HL-60 (cell line): ENCODE measurements around the gene PTPRB.

ENCODE experiments used
- DNase-seq, 2 experiments: peaks; one replicate each; pipeline ENCODE4 v3.0.0-alpha.2; 2010 to 2020; ENCODE audit warnings: low read depth in 1 of 2, low spot score in 1 of 2
- H3K27ac ChIP-seq: fragments of 250-450 bp; sonication (Bioruptor Pico); replicated peaks from 2 replicates; pipeline ENCODE4 v1.5.1; 2020; ENCODE audit warnings: mild to moderate bottlenecking, moderate library complexity
- H3K27me3 ChIP-seq: fragments of 250-450 bp; sonication (Bioruptor Pico); 2 replicates; pipeline ENCODE4 v1.5.1; 2021; ENCODE audit warnings: mild to moderate bottlenecking, moderate library complexity; ENCODE audit not compliant: insufficient read depth, poor library complexity, severe bottlenecking
- H3K4me3 ChIP-seq: replicated peaks from 2 replicates; pipeline ENCODE4 v1.5.1; 2011; ENCODE audit warnings: mild to moderate bottlenecking, control low read depth, low read length; ENCODE audit not compliant: insufficient read depth
- GABPA ChIP-seq: IDR thresholded peaks from 2 replicates; pipeline ENCODE4 v1.6.1; 2012; ENCODE audit warnings: low read depth
- POLR2AphosphoS5 ChIP-seq: IDR thresholded peaks from 2 replicates; pipeline ENCODE4 v1.6.1; 2012; ENCODE audit warnings: low read depth
- SPI1 ChIP-seq: IDR thresholded peaks from 2 replicates; pipeline ENCODE4 v1.6.1; 2012; ENCODE audit warnings: low read depth, mild to moderate bottlenecking, borderline replicate concordance
- TF ChIP-seq, protein P1 (sequence below): IDR thresholded peaks from one replicate; pipeline ENCODE4 v1.5.1; 2011; ENCODE audit warnings: low read length, control low read depth, inconsistent platforms; ENCODE audit not compliant: insufficient read depth
- TF ChIP-seq, protein P2 (sequence below): IDR thresholded peaks from 2 replicates; pipeline ENCODE4 v1.6.1; 2012; ENCODE audit warnings: low read depth; ENCODE audit not compliant: insufficient replicate concordance

Gene PTPRB

DNA sequence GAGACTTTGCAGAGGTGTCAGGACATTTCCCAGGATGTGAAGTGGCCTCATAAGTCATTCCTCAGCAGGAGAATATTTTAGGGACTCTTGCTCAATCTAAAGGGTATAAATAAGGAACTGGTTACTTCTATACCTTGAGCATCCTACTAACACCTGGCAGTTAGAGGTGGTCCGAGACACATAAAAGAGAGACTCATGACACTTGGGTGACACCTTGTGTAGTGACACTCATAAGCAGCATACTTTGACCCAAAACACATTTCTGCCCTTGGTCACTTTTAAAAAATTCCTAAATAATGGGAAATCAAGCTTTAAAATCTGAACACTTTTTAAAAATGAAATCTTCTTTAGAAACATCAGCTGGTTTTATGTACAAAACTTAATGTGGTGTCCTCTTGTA, 152.8 kb downstream of the PTPRB start:
- no peak for DNase-seq
- no peak for TF ChIP-seq SPI1
- TF ChIP-seq, protein P1, sequence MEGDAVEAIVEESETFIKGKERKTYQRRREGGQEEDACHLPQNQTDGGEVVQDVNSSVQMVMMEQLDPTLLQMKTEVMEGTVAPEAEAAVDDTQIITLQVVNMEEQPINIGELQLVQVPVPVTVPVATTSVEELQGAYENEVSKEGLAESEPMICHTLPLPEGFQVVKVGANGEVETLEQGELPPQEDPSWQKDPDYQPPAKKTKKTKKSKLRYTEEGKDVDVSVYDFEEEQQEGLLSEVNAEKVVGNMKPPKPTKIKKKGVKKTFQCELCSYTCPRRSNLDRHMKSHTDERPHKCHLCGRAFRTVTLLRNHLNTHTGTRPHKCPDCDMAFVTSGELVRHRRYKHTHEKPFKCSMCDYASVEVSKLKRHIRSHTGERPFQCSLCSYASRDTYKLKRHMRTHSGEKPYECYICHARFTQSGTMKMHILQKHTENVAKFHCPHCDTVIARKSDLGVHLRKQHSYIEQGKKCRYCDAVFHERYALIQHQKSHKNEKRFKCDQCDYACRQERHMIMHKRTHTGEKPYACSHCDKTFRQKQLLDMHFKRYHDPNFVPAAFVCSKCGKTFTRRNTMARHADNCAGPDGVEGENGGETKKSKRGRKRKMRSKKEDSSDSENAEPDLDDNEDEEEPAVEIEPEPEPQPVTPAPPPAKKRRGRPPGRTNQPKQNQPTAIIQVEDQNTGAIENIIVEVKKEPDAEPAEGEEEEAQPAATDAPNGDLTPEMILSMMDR: no peak
- no peak for TF ChIP-seq POLR2AphosphoS5
- TF ChIP-seq, protein P2, sequence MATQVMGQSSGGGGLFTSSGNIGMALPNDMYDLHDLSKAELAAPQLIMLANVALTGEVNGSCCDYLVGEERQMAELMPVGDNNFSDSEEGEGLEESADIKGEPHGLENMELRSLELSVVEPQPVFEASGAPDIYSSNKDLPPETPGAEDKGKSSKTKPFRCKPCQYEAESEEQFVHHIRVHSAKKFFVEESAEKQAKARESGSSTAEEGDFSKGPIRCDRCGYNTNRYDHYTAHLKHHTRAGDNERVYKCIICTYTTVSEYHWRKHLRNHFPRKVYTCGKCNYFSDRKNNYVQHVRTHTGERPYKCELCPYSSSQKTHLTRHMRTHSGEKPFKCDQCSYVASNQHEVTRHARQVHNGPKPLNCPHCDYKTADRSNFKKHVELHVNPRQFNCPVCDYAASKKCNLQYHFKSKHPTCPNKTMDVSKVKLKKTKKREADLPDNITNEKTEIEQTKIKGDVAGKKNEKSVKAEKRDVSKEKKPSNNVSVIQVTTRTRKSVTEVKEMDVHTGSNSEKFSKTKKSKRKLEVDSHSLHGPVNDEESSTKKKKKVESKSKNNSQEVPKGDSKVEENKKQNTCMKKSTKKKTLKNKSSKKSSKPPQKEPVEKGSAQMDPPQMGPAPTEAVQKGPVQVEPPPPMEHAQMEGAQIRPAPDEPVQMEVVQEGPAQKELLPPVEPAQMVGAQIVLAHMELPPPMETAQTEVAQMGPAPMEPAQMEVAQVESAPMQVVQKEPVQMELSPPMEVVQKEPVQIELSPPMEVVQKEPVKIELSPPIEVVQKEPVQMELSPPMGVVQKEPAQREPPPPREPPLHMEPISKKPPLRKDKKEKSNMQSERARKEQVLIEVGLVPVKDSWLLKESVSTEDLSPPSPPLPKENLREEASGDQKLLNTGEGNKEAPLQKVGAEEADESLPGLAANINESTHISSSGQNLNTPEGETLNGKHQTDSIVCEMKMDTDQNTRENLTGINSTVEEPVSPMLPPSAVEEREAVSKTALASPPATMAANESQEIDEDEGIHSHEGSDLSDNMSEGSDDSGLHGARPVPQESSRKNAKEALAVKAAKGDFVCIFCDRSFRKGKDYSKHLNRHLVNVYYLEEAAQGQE: no peak
- TF ChIP-seq GABPA: no peak
- Histone ChIP-seq H3K27ac (no peak overlapping the region), H3K4me3 (no peak overlapping the region), H3K27me3 (no peaks in the 10 kb centered on the region)

DNA sequence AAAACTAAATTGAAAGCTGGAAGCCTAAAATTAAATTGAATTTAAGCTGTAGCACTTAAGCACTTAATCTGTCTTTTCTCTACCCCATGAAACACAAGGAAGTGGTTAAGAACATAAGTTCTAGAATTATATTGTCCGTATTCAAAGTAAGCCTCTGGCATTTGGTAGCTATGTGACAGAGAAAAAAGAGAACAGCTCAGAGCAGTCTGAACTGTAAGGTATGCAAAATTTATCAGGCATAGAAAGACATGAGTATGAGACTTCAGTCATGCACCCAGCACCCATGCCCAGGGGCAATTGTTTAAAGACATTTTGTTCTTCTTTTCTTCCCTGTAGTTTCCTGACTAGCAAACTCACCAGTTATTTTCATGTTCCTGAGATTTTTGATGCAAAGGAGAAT, 154.5 kb downstream of the PTPRB start:
- Histone ChIP-seq H3K4me3 (no peak overlapping the region), H3K27ac (no peak overlapping the region)
- TF ChIP-seq GABPA (no peak), POLR2AphosphoS5 (no peak), SPI1 (no peak)
- TF ChIP-seq, protein P1: no peak
- TF ChIP-seq, protein P2: no peak

GRCh38 chr12:70469221-70469820, 167.9 kb downstream of the PTPRB start:
- DNase-seq: peak; percentile 38 to 65
- H3K27ac ChIP-seq: peak overlapping the region; percentile 75
- H3K4me3 ChIP-seq: peak overlapping the region; percentile 63
- no peaks in the 10 kb centered on the region for H3K27me3 ChIP-seq
- TF ChIP-seq POLR2AphosphoS5 (no peak), SPI1 (peak; percentile 70)

More for the DNA sequence above, 154.5 kb downstream of the PTPRB start:
- no peak for DNase-seq
- H3K27me3 ChIP-seq: no peaks in the 10 kb centered on the region

GRCh38 chr12:70468741-70469140, 168.5 kb downstream of the PTPRB start:
- TF ChIP-seq GABPA (no peak), POLR2AphosphoS5 (no peak), SPI1 (no peak)
- TF ChIP-seq, protein P2: no peak
- TF ChIP-seq, protein P1: no peak
- Histone ChIP-seq H3K27ac (peak overlapping the region; percentile 75), H3K4me3 (peak overlapping the region; percentile 63), H3K27me3 (no peaks in the 10 kb centered on the region)
- peak in 1 of 2 experiments; percentile 15 for DNase-seq
